HG02642 (cell line): Measurements from ENCODE around the gene IQSEC1.

Experiments used
- ATAC-seq: cut with Tn5 transposase; IDR thresholded peaks from one replicate; pipeline ENCODE4 v1.9.1; 2021; ENCODE audit warnings: mild to moderate bottlenecking; ENCODE audit not compliant: unreplicated experiment, poor library complexity

Gene IQSEC1

GRCh38 chr3:12946251-12946648, 127.0 kb downstream of the IQSEC1 start:
- no peak for ATAC-seq

- no peak for ATAC-seq
These were observed 128.4 kb downstream of the IQSEC1 start for GRCh38 chr3:12944849-12945248.

DNA sequence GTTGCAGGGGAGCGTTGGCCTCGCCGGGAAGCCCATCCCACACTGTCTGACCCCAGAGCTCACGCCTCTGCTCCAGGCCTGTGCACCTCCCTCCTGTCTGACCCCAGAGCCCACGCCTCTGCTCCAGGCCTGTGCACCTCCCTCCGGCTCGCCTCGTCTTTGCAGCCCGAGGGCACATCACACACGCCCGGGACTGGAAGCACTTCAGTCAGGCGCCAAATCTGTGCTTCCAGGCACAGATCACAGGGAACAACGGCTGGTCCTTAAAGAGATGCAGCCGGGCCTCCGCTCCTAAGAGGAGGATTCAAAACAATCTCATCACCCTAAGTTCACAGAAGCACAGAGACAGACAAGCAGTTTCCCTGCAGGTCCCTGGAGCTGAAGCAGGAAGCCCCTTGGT, 128.8 kb downstream of the IQSEC1 start:
- no peak for ATAC-seq

DNA sequence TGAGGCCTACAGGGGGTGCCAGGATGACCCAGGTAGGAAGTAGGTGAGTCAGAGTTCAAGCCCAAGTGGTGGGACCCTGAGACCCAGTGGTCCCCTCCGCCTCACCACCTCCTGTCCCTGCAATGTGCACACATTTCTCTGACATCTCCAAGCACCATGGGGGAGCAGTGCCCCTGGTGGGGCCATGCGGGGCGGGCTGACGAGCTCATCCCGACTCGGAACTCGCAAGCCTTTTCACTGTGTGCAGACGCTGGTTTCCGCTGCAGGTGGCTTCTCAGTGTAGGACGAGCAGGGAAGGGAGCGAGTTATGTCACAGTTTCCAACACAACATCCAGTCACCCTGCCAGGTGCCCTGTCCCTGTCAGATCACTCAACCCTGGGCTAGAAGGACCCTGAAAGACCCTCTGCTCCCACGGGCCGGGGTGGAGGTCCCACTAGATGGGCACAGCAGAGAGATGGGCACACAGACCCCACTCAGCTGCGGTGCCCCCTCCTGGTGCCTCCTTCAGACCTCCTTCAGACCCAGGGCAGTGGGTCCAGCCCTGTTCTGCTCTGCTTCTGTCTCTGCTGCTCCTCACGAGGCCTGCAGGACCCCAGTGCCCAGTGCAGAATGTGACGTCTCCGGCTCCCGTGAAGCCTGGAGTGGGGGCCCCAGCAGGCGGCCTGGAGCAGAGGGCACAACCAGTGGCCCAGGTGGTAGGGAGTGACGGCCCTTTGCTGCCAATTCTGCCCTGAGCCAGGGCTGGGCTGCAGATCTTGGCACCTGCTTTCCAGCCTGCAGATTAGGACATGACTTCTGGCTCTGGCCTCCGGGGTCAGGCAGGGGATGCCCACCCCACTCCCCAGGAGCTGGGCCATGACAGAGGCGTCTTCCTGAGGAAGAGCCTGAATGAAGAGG, 129.9 kb downstream of the IQSEC1 start:
- ATAC-seq: no peak

DNA sequence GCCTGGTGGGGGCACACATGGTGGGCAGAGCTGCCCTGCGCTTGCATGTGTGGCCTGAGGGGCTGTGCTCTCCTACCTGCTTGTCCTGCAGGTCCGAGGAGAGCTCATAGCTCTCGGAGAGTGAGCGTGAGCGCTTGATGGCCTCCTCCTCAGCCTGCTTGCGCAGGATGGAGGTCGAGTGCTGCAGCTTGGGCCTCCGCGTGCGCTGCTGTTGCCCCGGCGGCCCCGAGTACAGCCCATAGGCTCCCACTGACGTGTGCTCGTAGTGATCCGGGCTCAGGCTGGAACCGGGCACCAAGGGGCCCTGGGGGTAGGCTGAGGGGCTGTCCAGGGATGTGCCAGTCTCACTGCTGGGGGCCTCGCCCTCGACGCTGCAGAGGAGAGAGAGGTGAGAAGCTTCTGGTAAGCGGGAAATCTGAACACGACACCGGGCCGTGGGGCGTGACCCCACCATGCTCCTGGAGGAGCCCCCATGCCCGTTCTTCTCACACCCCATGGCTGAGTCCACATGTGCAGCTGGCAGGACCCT, 131.7 kb downstream of the IQSEC1 start:
- ATAC-seq: no peak

DNA sequence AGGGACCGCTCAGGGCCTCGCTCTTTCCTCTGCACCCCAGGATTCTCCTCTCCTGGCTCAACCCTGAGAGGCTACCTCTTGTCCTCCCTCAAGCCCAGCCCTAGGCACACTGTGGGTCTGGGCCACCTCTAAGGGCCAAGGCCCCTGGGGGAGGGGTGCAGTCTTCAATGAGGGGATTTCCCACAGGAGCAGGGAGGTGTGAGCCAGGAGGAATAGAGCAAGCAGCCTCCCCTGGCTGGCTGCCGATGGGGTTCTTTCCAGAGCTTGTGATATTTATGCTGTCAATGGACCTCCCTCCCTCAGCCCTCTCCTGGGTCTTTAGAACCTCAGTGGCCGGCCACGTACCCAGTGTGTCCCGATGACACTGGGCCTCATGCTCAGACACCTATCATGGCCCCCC, 132.4 kb downstream of the IQSEC1 start:
- no peak for ATAC-seq

DNA sequence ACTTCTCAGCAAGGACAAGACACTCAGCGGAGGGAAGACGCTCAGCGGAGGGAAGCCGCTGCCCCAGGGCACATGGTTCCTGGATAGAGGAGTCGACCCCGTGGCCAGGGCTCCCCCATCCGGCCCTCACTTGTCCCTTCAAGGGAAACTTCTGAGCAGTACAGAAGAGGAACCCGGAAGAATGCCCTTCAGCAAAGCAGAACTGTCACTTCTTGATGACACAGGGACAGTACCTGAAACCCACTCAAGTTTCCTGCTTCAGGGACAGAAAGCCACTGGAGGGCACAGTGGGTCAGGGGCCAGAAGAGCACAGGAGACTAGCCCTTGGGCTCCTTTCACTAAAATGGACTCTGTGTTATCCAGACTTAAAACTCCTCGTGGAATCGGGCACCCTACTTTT, 134.1 kb downstream of the IQSEC1 start:
- ATAC-seq: no peak

DNA sequence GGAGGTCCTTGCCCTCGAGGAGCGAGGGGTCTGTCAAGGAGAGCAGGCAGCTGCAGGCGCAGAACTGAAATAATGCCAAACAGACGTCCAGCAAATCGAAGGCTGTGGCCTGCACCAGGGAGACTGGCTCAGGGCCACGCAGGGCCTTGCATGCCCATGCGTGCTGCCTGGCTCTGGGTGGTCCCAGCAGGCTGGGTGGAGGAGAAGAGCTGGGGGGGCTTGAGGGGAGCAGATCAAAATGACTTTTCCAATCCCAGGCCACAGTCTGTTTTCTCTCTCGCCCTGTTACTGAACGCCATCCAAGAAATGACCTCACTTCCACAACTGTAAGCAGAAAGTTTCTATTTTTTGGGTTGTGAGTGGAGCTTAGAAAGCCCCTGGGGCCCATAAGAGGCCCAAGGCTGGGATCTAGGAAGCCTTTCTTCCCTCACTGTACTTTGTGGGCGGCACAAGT, 134.9 kb downstream of the IQSEC1 start:
- no peak for ATAC-seq

- no peak for ATAC-seq
These were observed 137.1 kb downstream of the IQSEC1 start for GRCh38 chr3:12935861-12936830.

DNA sequence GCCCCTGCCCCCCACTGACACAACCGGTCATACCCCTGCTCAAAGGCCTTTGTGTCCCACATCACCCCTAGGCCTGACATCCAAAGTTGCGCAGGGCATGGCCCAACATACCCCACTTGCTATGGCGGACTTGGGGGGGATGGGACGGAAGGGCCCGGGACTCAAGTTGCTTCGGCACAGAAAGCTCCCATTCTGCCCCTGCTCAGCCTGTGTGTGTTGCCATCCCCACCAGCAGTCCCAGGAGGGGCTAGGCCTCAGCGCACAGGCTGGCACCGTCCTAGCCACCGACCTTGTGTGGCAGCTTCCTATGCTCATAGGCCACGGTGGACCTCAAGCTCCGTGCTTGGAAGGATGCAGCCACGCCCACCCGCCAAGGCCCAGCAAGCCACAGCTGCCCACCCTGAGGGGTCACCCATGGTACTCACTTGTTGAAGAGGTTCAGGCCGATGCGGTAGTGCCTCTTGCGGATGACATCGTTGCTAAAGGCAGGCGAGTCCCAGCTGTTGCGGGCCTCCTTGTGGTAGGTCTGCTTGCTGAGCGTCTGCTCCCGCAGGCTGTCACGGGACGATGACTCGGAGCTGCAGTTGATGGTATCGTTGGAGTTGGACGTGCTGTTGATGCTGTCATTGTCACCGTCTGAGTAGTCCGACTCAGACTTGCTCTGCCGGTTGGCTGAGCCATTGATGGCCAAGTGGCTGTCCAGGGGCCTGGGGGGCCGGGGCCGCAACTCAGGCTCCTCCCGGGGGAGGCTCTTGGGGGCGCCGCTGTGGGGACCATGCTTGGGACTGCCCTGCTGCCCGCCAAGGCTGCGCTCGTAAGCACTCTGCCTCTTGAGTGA, 138.0 kb downstream of the IQSEC1 start:
- no peak for ATAC-seq

- ATAC-seq: no peak
These were observed 138.8 kb downstream of the IQSEC1 start for GRCh38 chr3:12934431-12934830.

GRCh38 chr3:12933901-12934300, 139.3 kb downstream of the IQSEC1 start:
- no peak for ATAC-seq

GRCh38 chr3:12932754-12933153, 140.5 kb downstream of the IQSEC1 start:
- ATAC-seq: no peak

DNA sequence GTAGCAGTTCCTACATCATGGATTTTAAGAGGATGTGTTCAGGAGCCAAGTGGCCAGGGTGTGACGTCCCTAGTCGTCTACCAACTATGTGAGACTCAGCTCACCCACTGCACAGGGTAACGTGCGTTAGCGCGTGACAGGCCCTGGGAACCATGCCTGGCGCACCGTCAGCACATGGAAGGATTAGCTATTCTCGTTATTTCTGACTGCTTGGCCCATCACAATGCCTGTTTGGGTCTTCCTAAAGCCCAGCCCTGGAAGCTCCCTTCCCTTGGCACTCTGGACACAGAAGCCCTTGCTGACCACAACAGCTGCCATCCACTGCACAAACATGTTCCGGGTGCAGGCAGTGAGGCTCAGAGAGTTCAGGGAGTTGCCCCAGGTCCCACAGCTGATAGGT, 140.9 kb downstream of the IQSEC1 start:
- ATAC-seq: no peak

DNA sequence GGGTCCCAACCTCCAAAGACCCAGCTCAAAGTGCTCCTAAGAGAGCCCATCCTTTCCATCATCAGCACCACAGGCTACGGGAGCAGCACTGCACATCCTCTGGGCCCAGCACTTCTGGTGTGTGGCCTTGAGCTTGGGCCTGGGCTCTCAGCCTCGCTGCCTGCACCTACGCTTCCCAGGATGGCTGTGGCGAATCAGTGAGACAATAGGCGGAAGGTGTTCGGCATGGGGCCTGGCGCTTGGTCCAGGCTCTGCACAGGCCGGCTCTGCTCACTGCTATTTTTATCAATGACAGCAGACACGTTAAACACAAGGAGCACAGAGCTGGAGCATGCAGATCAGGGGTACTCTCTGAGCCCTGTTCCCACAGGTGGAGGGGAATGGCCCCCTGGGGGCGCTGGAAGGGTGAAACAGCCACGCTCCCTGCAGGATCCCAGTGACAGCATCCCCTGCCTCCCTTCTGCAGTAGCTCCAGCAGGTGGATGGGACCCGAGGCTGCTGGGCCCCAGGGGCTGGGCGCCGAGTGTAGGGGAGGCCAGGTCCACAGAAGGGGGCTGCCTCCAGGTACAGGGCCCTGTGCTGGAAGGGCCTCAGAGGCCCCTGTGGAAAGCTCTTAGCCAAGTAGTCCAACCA, 141.8 kb downstream of the IQSEC1 start:
- no peak for ATAC-seq

DNA sequence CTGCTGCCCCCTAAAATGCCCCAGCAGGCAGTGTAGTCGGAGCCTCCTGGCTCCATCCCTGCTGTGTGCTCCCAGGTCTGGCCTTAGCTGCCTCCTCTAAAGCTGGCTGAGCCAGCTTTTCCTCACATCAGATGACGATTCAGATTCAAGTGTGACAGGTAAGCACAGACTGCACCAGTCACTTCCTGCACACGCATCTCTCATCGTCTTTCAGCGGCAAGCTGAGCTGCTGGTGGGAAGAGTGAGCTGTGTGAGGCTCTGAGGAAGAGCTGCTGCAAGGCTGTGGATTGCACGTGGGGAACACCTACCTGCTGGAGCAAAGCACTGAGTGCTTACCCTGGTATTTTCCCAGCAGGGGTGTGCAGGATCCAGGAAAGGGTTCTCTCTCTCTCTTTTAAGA, 143.4 kb downstream of the IQSEC1 start:
- ATAC-seq: no peak

DNA sequence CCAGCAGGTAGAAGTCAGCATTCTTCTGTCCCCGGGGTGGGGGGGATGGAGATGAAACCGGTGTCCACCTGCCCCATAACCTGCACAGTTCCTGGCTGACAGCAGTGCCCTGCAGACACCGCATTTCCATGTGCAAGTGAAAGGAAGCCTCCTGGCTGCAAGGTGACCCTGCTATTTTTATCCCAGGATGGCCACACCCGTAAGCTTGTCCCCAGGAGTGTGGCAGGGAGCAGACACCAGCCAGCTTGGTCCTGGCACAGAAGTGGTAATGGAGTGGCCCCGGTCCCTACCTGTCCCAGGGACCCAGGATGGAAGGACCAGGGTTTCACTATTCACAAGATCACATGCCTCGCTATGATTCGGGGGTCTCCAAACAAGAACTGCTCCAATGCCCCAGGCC, 146.6 kb downstream of the IQSEC1 start:
- ATAC-seq: no peak

DNA sequence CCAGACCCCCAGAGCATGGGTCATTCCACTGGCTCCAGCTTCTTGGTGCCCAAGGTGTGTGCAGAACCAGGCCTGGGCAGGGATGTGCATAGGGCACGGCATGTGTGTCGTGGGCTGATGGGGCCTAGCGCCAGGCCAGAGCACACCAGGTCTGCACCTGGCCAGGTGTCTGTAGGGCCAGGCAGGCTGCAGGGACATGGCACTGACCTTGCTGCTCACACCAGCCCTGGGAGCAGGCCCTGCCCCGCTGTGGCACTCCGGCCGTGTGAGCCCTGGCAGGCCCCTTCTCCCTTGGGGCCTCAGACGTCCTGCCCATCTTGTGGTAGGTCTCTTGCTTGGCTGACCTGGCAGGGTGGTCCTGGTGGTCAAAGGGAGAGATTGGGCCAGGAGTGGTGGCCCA, 147.6 kb downstream of the IQSEC1 start:
- no peak for ATAC-seq

- no peak for ATAC-seq
These were observed 148.8 kb downstream of the IQSEC1 start for GRCh38 chr3:12924437-12924836.
